ENCODE data around the gene RUNX2. TPM values are rescaled to one million over a fixed set of nuclear protein-coding genes. Genes with fewer than 3 reads are reported as not detected.

RUNX2 gene
- total and polyA plus RNA-seq, 3 donors from 2014 or later, result 2.9 to 6.0 (median 4.3) TPM

DNA sequence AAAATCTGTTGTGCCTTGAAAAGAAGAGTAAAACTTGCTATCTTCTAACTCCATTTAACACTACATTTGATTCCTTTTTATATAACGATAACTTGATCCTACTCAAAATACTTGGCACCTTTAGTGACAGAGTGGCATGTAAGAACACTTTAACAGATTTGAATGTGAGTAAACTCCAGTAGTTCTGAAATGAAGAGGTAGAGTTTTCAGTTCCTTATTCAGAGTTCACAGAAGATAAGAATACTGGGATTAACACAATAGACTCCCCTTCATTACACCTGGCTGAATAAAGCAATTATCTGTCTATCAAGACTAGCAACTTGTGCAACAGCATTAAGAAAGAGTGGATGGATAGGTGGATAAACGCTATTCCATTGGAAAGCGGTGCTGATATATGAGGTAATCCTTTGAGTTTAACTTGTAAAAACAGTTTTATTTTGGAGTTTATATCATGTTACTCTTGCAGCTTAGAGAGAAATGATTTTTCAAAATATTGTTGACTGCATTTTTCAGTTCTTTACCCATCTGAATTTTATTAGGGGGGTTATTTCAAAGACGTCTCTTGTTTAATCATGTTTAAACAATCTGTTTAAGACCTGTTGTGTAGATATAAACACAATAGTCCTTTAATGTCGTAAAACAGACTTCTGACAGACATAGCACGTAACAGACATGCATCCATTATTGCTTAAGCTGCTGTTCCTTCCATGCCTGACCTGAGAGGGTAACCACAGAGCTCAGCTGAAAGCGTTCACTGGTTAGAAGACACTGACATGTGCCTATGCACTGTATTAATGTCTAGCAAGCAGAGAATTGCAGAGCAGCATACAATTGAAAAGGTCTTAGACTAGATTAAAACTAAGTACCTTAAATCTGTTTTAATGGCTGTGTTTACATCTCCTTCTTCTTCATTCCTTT lies 152.0 kb downstream of the RUNX2 start:
- intact Hi-C loops (cut with DNase I; ENCODE audit: low total_unique reads), result no loop called here
- Histone ChIP-seq H3K27ac (no peak overlapping the region), H3K4me3 (no peak overlapping the region), H3K9me3 (no peaks in the 10 kb centered on the region), H3K27me3 (no peaks in the 10 kb centered on the region), H3K36me3 (ENCODE audit: low read depth, missing control alignments) (no peaks in the 10 kb centered on the region), H3K4me1 (no peaks in the 10 kb centered on the region)
- no peak for DNase-seq
- WGBS, 2 donors, result 71 to 82% methylated on average over 7 of the region's 7 CpGs
- TF ChIP-seq POLR2A (IDR thresholded peaks at IDR 0.05) (no peak), CTCF (IDR thresholded peaks at IDR 0.05) (no peak)

DNA sequence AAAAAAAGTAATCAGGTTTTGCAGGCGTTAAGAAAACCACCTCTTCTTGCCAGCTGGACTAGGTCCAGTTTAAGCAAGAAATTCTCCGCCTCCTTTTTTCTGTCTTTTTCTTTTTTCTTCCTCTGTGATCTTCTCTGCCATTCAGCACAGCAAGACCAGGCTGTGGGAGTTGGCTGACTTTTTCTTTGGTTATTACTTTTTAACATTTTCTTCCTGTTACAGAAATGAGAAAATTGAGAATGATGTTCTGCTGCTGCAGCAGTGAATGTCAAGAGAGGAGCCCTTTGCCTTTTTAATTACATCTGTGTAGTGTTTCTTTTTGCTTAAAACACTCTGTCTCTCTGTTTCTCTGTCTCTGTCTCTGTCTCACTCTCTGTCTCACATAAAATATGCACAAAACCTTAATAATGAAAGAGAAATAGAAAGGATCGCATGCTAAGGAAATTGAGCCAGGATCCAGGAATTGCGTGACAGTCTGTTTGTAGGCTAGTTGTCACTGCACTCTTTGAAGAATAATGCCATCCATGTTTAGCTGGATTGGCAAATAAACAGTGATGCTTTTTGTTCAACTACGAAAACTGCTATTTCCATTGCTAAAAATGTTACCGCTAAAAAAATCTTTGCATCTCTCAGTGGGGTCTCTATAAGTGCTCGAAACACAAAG lies 152.8 kb downstream of the RUNX2 start:
- Histone ChIP-seq H3K4me1 (no peaks in the 10 kb centered on the region), H3K27me3 (no peaks in the 10 kb centered on the region), H3K36me3 (ENCODE audit: low read depth, missing control alignments) (no peaks in the 10 kb centered on the region), H3K27ac (no peak overlapping the region), H3K4me3 (no peak overlapping the region), H3K9me3 (no peaks in the 10 kb centered on the region)
- intact Hi-C loops (cut with DNase I; ENCODE audit: low total_unique reads), result no loop called here
- no peak for TF ChIP-seq POLR2A (IDR thresholded peaks at IDR 0.05)
- no peak for TF ChIP-seq CTCF (IDR thresholded peaks at IDR 0.05)
- WGBS, 2 donors, result 58 to 59% methylated on average over 7 of the region's 7 CpGs
- no peak for DNase-seq

GRCh38 chr6:45483021-45483420 lies 154.9 kb downstream of the RUNX2 start:
- Histone ChIP-seq H3K9me3 (no peaks in the 10 kb centered on the region), H3K27me3 (no peaks in the 10 kb centered on the region), H3K27ac (no peak overlapping the region), H3K36me3 (ENCODE audit: low read depth, missing control alignments) (no peaks in the 10 kb centered on the region), H3K4me3 (no peak overlapping the region), H3K4me1 (no peaks in the 10 kb centered on the region)
- intact Hi-C loops (cut with DNase I; ENCODE audit: low total_unique reads), result no loop called here
- DNase-seq, result no peak
- 90% methylated on average over 3 of the region's 3 CpGs for WGBS, 2 donors
- TF ChIP-seq CTCF (IDR thresholded peaks at IDR 0.05) (no peak), POLR2A (IDR thresholded peaks at IDR 0.05) (no peak)

DNA sequence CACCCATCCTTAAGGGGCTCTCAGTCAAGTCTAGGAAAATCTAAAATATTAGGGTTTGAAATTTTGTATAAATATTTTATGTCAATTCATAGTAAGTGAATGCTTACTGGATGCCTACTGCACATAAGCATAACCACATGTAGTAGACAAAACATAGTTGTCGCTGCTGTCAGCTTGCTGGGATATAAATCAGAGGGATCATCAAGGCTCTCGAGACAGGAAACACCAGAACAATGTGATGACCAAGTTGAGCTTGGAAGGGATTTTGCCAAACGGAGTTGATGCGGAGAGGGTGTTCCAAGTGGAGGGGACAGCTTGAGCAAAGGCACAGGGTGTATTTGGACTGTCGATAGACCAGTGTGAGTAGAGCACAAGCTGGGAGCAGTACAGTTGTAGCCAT lies 155.4 kb downstream of the RUNX2 start:
- no peak overlapping the region for H3K4me3 ChIP-seq
- no peaks in the 10 kb centered on the region for H3K36me3 ChIP-seq (ENCODE audit: low read depth, missing control alignments)
- intact Hi-C loops (cut with DNase I; ENCODE audit: low total_unique reads), result no loop called here
- DNase-seq, result no peak
- H3K27ac ChIP-seq, result no peak overlapping the region
- no peaks in the 10 kb centered on the region for H3K9me3 ChIP-seq
- TF ChIP-seq POLR2A (IDR thresholded peaks at IDR 0.05), result no peak
- TF ChIP-seq CTCF (IDR thresholded peaks at IDR 0.05), result no peak
- H3K27me3 ChIP-seq, result no peaks in the 10 kb centered on the region
- no peaks in the 10 kb centered on the region for H3K4me1 ChIP-seq
- 89 to 97% methylated on average over 5 of the region's 5 CpGs for WGBS, 2 donors

Data from testis (tissue), 3 donors.